ENCODE data around the gene TCF7L1.
"Not testable (repeated sequence)": the region's sequence is repeated elsewhere in the genome, so short reads cannot be mapped to it uniquely, and the experiment has no call there.

Gene TCF7L1

DNA sequence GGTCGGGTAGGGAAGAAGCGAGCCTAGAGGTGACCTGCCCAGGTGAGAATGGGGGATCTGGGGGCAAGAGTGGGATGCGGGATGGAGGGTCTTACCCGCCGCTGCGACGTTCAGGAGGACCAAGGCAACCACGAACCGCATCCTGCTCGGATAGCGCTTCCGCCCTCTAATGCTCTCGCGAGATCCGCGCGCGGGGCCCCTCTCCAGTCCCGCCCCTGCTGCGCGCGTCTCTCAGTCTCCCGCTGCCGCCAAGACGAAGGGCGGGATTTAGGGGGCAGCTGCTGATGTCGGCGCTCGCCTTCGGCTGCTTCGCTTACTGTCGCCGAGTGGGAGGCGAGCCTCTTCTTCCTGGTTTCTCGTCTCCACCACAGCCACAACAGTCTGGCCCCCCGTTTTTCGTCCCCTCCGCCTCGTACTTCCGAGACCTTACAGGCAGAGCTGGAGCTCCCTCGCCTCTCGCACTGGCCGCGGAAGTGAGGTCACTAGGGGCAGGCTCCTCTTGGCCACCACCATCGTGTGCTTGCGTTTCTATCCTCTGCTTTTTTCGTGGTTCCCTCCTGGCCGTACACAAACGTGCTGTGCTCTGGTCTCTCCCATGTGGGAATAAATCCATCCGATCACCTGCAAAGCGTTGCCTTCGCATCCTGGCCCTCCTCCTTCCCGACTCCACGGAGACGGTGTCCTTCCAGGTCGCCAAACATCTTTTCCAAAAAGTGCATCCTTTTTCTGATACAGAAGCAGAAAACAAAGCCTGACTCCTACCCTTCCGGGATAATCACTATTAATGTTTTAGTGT is 194.8 kb downstream of the TCF7L1 start, which contains the start of gene TGOLN2:
TSS of gene TGOLN2 (minus strand) at position 168 of the 796 bp plus-strand sequence. CDS start at position 141, 27 bp downstream.
- no peak for FAIRE-seq

DNA sequence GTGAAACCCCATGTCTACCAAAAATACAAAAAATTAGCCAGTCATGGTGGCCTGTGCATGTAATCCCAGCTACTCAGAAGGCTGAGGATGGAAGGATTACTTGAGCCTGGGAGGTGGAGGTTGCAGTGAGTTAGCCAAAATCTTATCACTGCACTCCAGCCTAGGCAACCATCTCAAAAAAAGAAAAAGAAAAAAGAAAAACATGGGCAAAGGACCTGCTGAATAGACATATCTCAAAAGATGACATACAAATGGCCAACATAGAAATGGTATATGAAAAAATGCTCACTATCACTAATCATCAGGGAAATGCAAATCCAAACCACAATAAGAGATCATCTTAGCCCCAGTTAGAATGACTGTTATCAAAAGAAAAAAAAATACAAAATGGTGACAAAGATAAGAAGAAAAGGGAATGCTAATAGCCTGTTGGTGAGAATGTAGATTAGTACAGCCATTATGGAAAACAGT is 196.0 kb downstream of the TCF7L1 start:
- no peak for FAIRE-seq

DNA sequence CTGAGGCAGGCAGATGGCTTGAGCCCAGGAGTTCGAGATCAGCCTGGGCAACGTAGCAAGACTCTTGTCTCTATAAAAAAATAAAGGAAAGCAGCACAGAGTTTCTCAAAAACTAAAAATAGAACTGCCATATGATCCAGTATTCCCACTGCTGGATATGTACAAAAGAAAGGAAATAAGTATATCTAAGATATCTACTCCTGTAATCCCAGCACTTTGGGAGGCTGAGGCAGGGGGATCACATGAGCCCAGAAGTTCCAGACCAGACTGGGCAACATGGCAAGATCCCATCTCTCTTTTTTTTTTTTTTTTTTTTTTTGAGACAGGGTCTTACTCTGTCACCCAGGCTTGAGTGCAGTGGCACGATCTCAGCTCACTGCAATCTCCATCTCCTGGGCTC is 196.5 kb downstream of the TCF7L1 start:
- not testable (repeated sequence) for FAIRE-seq

DNA sequence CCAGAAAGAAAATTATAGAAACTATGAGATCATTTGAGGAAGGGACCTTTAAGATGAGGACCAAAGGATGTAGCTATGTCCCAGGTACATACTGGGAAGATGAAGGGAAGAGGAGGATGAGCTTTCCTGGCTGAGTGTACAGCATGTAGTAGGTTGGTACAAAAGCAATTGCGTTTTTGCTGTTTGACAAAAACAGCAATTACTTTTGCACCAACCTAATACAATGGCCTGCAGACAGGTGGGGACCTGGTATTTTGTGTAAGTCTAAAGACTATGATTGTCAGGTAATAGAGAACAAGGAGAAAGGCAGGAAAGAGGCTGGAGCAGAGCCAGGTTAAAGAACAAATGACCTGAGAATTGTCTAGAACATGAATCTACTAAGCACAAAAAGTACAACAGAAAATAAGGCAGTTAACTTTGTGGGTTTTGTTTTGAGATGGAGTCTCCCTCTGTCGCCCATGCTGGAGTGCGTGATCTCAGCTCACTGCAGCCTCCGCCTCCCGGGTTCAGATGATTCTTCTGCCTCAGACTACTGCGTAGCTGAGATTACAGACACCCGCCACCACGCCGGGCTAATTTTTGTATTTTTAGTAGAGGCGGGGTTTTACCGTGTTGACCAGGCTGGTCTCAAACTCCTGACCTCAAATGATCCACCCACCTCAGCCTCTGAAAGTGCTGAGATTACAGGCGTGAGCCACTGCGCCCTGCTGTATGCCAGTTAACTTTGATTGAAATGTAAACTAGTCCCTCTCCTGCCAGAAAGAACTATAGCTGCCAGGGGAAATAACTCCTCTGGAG is 197.8 kb downstream of the TCF7L1 start:
- no peak for FAIRE-seq

DNA sequence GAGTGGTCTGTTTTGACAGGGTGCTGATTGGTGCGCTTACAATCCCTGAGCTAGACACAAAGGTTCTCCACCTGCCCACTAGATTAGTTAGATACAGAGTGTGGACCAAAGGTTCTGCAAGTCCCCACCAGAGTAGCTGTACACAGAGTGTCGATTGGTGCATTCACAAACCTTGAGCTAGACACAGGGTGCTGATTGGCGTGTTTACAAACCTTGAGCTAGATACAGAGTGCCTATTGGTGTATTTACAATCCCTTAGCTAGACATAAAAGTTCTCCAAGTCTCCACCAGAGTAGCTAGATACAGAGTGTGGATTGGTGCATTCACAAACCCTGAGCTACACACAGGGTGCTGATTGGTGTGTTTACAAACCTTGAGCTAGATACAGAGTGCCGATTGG is 200.7 kb downstream of the TCF7L1 start:
- not testable (repeated sequence) for FAIRE-seq

DNA sequence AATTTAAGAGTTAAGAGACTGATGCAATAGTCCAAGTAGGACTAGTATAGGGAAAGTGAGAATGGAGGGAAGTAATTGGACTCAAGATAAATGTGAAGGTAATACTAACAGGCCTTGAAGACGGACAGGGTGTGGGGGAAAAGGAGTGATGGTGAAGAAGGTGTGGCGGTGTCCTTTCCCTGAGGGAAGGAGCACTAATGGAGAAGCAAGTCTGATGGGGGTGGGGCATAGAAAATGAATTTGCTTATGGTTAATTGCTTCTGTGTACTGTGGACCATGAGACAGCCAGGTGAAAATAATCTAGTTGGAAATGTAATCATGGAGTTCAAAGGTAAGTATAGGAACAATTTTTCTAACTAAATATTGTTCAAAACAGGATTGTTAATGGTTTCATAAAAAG is 201.7 kb downstream of the TCF7L1 start:
- no peak for FAIRE-seq

DNA sequence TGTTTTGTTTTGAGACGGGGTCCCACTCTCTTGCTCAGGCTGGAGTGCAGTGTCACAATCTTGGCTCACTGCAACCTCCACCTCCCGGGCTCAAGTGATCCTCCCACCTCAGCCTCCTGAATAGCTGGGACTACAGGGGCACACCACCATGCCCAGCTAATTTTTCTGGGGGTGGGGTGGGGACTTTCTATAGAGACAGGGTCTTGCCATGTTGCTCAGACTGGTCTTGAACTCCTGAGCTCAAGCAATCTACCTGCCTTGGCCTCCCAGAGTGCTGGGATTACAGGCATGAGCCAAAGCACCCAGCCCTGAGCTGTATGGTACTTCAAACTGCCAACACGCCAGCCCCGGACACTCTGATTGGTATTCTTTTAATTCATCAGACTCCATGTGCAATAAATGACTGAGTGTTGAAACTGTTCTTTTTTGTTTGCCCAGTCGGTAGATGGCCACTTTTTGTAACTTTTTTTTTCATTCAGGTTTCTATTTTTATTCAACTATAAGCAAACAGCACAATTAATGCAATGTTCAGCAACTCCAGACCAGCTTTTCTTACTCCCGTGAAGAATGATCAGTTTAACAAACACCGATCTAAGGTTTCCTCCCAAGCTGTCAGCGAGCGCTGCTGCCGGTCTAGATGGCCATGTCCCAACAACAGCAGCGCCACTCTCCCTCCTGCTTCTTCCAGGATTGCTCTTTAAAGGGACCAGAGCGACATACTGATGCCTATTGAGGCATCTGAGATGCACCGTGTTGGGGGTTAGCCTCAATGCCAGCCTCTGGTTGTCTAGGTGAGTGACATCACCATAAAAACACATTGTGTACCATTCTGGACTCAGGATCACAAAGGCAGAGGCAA is 207.1 kb downstream of the TCF7L1 start:
- FAIRE-seq: no peak

DNA sequence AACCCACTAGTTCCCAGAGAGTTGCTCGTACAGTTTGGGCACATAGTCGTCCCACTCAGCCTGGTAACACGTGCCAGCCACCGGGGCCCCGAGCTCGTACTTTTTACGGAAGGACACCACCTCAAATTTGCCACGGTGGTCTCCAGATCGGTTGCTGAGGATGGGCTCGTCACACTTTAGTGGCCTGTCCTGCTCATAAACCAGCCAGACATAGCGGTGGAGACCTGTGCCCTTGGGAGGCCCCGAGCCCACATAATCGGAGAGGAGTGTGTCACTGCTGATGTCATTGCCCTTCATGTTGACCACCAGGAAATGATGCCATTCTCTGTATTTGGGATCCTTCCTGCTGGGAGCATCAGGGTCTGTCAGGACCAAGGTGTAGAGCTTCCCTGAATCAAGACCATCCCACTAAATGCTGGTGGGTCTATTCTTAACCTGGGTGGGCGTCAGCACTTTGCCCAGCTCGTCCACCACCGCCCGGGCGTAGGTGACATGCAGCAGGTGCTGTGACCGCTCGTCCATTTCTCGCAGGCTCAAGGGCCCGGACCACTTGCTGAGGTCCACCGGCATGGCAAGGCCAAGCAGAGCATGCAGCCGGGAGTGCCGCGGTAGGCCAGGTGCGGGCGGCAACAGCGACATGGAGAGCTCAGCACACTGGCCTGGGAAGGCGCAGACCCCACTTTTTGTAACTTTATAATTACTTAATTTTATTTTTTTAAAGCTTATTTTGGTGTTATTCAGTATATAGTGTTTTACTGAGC is 208.3 kb downstream of the TCF7L1 start:
- no peak for FAIRE-seq

DNA sequence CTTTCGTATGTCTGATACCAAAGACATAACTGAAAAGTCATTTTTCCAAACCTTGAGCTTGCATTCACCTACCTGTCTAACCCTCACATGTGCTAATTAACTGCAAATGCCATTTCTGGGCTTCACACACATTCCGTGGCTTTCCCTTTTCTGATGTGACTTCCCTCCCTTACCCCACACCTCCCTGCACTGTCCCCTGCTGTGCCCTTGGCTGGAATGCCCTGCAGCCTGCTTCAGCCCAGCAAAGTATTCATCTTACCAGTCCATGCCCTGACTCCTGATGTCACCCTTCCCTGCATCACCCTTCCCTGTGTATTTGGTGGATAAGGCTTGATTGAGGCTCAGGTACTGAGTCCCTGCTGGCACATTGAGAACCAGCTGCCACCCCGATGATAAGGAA is 209.0 kb downstream of the TCF7L1 start:
- no peak for FAIRE-seq

DNA sequence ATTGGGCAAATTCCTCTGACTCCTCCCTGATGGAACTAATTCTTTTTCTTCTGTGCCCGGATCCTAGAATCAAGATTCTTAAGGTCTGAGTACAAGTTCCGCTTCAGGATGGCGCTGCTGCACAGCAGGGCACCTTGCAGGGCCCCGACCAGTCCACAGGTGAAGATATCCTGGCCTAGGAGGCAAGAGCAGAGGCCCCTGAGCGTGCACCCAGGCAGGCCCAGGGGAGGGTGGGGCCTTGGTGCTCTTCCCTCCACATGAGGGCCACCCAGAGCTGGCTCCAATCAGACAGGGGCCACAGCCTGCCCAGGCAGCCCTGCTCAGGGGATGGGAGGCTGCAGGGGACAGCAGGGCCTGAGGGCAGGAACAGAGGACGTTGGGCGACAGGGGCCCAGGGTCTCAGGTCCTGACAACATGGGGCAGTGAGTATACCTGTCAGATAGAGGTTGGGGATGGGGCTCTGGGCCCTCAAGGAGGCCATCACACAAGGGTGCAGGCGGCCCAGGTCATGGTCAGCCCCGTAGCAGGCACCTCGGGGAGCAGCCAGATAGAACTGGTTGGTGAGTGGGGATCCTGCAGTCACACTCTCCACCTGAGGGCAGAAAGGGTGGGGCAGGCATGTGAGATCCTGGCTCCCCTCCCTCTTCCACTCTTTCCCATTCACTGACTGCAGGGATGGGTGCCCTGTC is 210.2 kb downstream of the TCF7L1 start:
- not testable (repeated sequence) for FAIRE-seq

DNA sequence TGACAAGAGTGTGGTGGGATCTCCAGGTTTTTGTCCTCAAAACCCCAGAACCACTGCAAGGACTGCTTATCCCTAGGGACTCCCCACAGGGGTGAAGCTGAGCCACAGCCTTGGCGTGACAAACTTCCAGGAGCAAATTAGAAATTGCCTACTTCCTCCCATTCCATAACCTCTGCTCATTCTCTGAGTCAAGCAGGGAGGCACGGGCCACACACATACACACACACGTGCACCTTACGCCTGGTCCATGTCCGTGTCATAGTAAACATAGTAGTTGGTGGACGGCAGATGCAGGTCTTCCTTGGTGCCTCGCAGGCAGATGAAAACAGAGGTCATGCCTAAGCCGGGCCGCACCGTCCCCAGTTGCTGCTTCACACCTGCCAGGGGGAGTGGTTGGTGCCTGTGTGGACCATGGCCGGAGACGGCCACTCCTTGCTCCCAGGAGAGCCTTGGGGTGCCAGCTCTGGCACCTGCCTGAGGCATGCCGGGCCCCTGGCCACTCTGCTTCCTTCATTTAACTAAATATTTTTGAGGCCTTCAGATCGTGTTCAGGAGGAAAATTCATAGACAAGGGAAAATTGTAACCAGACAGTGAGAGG is 211.3 kb downstream of the TCF7L1 start:
- FAIRE-seq: no peak

DNA sequence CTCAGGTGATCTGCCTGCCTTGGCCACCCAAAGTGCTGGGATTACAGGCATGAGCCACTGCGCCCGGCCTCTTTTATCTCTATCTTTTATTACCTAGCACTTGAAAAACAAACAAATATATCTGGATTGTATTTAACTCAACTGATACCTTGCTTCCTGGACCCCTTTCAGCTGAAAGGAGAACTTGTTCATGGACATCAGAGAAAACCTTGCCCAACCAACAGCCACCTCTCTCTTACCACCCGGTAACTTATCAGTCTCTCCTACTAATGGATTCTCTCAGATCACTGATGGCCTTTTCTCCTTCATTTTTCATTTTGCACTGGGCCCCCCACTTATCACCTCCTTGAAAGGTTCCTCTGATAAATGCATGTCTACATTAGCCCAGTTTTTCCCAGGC is 214.4 kb downstream of the TCF7L1 start:
- no peak for FAIRE-seq

DNA sequence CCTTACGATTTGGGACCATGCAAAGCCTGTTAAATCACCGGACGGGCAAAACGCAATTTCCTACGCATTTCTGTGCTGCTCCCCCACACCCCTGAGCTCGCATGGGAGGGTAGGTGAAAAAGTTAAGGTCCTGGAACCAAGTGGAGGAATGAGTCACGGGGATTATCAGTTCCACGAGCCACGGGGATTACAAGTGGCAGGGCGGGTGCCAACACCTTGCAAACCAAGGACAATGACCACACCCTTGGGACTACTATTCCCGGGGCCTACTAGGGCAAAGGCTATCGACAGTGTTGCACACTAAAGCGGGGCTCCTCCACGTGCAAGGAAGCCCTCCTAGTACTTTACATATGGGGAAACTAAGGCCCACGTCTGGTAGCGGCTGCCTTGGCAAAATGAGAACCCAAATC is 220.7 kb downstream of the TCF7L1 start:
- FAIRE-seq: no peak

DNA sequence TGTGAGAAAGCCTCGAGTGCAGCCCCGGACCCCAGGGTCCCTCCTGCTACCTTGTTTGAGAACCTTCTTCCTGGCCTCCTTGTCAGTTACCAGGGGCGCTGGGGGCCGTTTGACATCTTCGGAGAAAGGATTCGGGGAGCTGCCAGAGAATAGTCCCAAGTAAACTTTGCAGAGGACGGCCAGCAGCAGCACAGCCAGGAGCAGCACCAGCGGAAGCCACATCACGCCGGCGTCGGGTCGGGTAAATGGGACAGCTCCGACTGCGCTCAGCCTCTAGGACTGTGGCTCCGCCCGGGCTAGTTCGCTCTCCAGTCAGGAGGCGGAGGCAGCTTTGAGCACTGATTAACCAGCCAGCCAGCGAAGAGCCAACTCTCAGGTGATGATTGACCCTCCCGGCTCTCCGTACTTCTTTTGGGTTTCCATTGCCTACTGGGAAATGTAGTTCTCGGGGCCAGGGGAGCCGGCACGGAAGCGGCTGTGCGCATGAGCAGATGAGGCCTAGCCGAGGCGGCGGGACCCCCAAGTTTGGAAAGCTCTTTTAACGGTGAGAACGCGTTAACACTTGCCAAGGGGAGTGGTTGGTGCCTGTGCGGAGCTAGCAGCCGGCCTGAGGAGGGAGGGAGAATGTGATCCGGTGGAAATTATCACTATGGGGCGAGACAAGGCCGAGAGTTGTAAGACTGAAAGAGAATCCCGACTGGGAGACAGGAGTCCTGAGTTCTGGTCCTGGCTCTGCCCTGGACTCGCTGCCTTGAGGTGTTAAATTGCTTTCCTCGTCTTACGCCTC is 221.3 kb downstream of the TCF7L1 start, which contains the start of the genes ELMOD3 and RETSAT:
TSS of gene ELMOD3 (plus strand) at position 484 of the 787 bp plus-strand sequence. CDS start 2,430 bp downstream, outside the sequence.
TSS of gene RETSAT (minus strand) at position 243 of the 787 bp plus-strand sequence. CDS start at position 222, 21 bp downstream.
- peak; percentile 5 for FAIRE-seq

DNA sequence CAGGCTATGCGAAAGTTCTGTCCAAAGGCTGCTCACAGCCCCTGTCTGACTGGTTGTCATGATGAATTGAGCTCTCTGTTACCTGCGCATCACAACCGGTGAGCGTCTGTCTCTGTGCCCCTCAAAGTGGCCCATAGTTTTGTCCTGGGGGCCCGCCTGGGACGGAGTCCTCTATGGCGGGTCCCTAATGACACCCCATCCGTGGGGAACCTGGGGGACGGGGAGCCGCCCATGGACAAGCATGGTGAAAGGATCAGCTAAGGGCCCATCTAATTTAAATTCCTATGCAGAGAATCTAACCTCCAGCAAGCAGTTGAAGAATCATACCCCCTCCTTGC is 221.8 kb downstream of the TCF7L1 start:
- no peak for FAIRE-seq

DNA sequence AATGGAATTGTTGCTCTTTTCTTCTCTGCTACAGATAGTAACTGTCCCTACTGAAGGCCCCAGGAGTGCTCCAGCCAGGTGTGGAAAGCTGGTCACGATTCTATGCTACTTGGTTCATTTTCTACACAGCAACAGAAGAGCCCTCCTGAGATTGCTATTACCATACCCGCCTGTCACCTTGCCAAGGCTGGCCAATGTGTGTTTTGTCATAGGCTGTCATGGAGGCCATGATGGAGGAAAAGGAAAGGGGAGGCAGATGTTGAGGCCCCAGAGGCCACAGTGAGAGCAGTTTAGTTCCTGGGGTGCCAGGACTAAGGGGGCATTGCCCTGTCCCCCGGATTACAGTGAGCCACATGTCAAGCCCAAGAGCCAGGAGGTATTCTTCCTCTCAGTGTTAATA is 222.3 kb downstream of the TCF7L1 start:
- FAIRE-seq: no peak

DNA sequence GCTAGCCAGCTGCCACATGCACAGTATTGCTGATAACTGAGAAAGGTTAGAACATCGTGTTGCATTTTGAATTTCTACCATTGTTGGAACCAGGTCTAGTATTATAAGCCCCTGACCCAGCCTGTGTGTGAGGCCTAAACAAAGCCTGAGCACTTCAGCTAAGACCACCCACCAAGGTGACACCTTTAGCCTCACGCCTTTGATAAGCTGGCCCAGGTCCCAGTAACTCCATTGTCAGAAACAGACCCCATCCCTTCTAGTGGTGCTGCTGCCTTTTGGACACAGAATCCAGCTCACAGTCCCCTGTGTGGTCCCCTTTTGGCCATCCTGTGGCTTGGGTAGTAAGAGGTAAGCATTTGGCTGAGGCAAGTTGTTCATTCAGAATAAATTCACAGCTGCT is 223.0 kb downstream of the TCF7L1 start:
- FAIRE-seq: no peak

DNA sequence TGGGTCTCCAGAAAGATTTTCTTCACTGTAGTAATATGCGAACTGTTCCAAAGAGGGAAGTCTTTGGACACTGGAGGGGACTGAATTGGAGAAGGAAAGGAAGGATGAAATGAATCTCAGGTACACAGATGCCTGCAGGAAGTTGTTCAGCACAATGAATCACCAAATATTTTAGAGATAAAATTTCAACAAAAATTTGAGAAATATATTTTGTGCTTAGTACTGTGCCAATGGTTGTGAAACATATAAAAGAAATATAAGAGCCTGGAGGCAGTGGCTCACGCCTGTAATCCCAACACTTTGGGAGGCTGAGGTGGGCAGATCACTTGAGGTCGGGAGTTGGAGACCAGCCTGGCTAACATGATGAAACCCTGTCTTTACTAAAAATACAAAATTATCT is 224.5 kb downstream of the TCF7L1 start:
- no peak for FAIRE-seq

Data from islet of Langerhans (tissue), 1 donor.